ENCODE data around the gene ETS1. TPM values are rescaled to one million over a fixed set of nuclear protein-coding genes. Genes with fewer than 3 reads are reported as not detected.

The ETS1 gene
- total RNA-seq, 1 donor from 2014 or later: 45.3 TPM

GRCh38 chr11:128480066-128480465, 107.3 kb downstream of the ETS1 start:
- Histone ChIP-seq H3K9me3 (replicated peaks) (no peaks in the 10 kb centered on the region), H3K27me3 (ENCODE audit: low read depth) (no peaks in the 10 kb centered on the region), H3K4me1 (peaks cover 98% of the 10 kb centered on the region), H3K4me3 (peak overlapping the region; percentile 37), H3K27ac (replicated peaks) (peak overlapping the region; percentile 85), H3K36me3 (peaks cover 75% of the 10 kb centered on the region)
- no peak for TF ChIP-seq CTCF (IDR thresholded peaks at IDR 0.05; ENCODE audit: borderline replicate concordance)
- intact Hi-C loops (cut with micrococcal nuclease): no loop called here
- DNase-seq: no peak

GRCh38 chr11:128479144-128479543, 108.2 kb downstream of the ETS1 start:
- no peak for TF ChIP-seq CTCF (IDR thresholded peaks at IDR 0.05; ENCODE audit: borderline replicate concordance)
- intact Hi-C loops (cut with micrococcal nuclease): no loop called here
- Histone ChIP-seq H3K27me3 (ENCODE audit: low read depth) (no peaks in the 10 kb centered on the region), H3K36me3 (peaks cover 66% of the 10 kb centered on the region), H3K27ac (replicated peaks) (peak overlapping the region; percentile 85), H3K4me1 (peaks cover 98% of the 10 kb centered on the region), H3K9me3 (replicated peaks) (no peaks in the 10 kb centered on the region), H3K4me3 (peak overlapping the region; percentile 37)
- DNase-seq: no peak

DNA sequence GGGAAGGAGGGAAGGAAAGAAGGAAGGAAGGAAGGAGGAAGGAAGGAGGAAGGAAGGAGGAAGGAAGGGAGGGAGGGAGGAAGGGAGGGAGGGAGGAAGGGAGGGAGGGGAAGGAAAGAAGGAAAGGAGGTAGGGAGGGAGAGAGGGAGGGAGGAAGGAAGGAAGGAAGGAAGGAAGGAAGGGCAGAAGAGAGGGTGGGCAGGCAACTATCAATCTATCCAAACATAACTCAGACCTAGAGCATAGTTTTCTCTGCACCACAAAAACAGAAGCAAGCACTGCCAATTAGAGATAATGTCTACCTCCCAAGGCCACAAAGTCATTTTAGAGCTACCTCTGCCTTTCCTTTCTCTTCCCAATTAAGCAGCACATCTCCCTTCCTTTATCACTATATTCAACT, 109.1 kb downstream of the ETS1 start:
- Histone ChIP-seq H3K27ac (replicated peaks) (peak overlapping the region; percentile 85), H3K9me3 (replicated peaks) (no peaks in the 10 kb centered on the region), H3K36me3 (peaks cover 62% of the 10 kb centered on the region), H3K27me3 (ENCODE audit: low read depth) (no peaks in the 10 kb centered on the region), H3K4me3 (no peak overlapping the region), H3K4me1 (peaks cover 98% of the 10 kb centered on the region)
- TF ChIP-seq CTCF (IDR thresholded peaks at IDR 0.05; ENCODE audit: borderline replicate concordance): no peak
- intact Hi-C loops (cut with micrococcal nuclease): no loop called here
- no peak for DNase-seq

DNA sequence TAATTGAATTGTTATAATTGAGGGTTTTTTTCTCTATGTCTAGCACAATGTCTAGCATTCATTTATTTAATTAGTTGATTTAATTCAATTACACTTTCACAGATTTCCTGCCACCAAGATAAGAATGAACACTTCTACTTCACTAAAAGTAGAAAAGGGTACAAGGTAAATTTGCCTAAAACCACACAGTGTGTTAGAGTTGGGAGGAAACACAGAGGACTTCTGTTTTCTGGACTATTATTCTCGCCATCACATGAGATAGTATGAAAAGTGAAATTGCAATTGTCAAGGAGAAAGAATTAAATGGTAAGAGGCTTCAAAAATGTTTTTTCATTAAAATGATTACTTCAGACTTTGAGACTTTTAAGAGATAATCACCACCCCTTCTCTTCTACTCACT, 109.5 kb downstream of the ETS1 start:
- Histone ChIP-seq H3K36me3 (peaks cover 60% of the 10 kb centered on the region), H3K4me1 (peaks cover 98% of the 10 kb centered on the region), H3K27ac (replicated peaks) (peak overlapping the region; percentile 85), H3K9me3 (replicated peaks) (no peaks in the 10 kb centered on the region), H3K4me3 (no peak overlapping the region), H3K27me3 (ENCODE audit: low read depth) (no peaks in the 10 kb centered on the region)
- no peak for DNase-seq
- intact Hi-C loops (cut with micrococcal nuclease): no loop called here
- TF ChIP-seq CTCF (IDR thresholded peaks at IDR 0.05; ENCODE audit: borderline replicate concordance): no peak

- DNase-seq: no peak
- TF ChIP-seq CTCF (IDR thresholded peaks at IDR 0.05; ENCODE audit: borderline replicate concordance): no peak
- no peak overlapping the region for H3K4me3 ChIP-seq
- H3K9me3 ChIP-seq (replicated peaks): no peaks in the 10 kb centered on the region
- H3K4me1 ChIP-seq: peaks cover 98% of the 10 kb centered on the region
- peak overlapping the region; percentile 85 for H3K27ac ChIP-seq (replicated peaks)
- peaks cover 64% of the 10 kb centered on the region for H3K36me3 ChIP-seq
- intact Hi-C loops (cut with micrococcal nuclease): no loop called here
- H3K27me3 ChIP-seq (ENCODE audit: low read depth): no peaks in the 10 kb centered on the region
These were observed 110.1 kb downstream of the ETS1 start for GRCh38 chr11:128477278-128477677.

DNA sequence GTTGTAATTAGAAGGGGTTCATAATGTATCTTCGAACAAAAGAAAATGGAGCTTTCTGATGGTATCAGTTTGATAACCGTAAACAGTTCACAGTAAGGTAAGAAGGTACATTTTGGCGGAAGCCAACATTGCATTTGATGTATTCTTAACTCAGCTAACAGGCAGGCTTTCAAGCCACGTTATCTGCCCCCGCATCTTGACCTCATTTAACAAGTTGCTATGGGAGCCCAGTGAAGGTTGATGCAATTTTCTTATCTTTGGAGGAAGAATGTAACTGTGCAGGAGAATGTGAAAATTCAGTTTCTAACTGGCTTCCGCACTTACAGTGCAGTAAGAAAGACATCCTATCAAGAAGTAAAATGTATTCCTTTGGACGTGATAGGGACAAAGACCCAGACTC, 110.6 kb downstream of the ETS1 start:
- TF ChIP-seq CTCF (IDR thresholded peaks at IDR 0.05; ENCODE audit: borderline replicate concordance): no peak
- no peak overlapping the region for H3K4me3 ChIP-seq
- no peak for DNase-seq
- H3K36me3 ChIP-seq: peaks cover 62% of the 10 kb centered on the region
- intact Hi-C loops (cut with micrococcal nuclease): no loop called here
- peak overlapping the region; percentile 85 for H3K27ac ChIP-seq (replicated peaks)
- no peaks in the 10 kb centered on the region for H3K9me3 ChIP-seq (replicated peaks)
- no peaks in the 10 kb centered on the region for H3K27me3 ChIP-seq (ENCODE audit: low read depth)
- peaks cover 98% of the 10 kb centered on the region for H3K4me1 ChIP-seq

All from left ventricle myocardium inferior (tissue), 1 donor.